GM23248 (cell line): ENCODE measurements around the gene VWA8. TPM values are rescaled to one million over a fixed set of nuclear protein-coding genes. Genes with fewer than 3 reads are reported as not detected.
A peak's percentile ranks its signal among the peaks of the same experiment; 100 is the strongest.

Source experiments
- DNase-seq: peaks from one replicate; pipeline ENCODE4 v3.0.0-alpha.2; 2015
- H2AFZ ChIP-seq: fragments of 200-600 bp; sonication (generic); 2 replicates; pipeline ENCODE4 v1.6.1; 2016; ENCODE audit warnings: antibody characterized with exemption
- H3F3A ChIP-seq: fragments of 200-600 bp; sonication (generic); 2 replicates; pipeline ENCODE4 v1.6.1; 2016; ENCODE audit warnings: mild to moderate bottlenecking, antibody characterized with exemption, mixed run types; ENCODE audit not compliant: insufficient read depth
- H3K27ac ChIP-seq: fragments of 200-600 bp; sonication (generic); 2 replicates; pipeline ENCODE4 v1.5.1; 2016; ENCODE audit warnings: mild to moderate bottlenecking
- H3K27me3 ChIP-seq: fragments of 200-600 bp; sonication (generic); replicated peaks from 2 replicates; pipeline ENCODE4 v1.6.1; 2016; ENCODE audit warnings: mild to moderate bottlenecking; ENCODE audit not compliant: insufficient read depth
- H3K36me3 ChIP-seq: fragments of 200-600 bp; sonication (generic); 2 replicates; pipeline ENCODE4 v1.6.1; 2016; ENCODE audit warnings: low read depth, mild to moderate bottlenecking
- H3K4me1 ChIP-seq: fragments of 200-600 bp; sonication (generic); 2 replicates; pipeline ENCODE4 v1.6.1; 2016; ENCODE audit warnings: mild to moderate bottlenecking; ENCODE audit not compliant: insufficient read depth
- H3K4me2 ChIP-seq: fragments of 200-600 bp; sonication (generic); one replicate; pipeline ENCODE4 v1.6.1; 2016; ENCODE audit warnings: mild to moderate bottlenecking; ENCODE audit not compliant: unreplicated experiment
- H3K4me3 ChIP-seq: fragments of 200-600 bp; sonication (generic); 2 replicates; pipeline ENCODE4 v1.5.1; 2016; ENCODE audit warnings: mild to moderate bottlenecking
- H3K79me2 ChIP-seq: fragments of 200-600 bp; sonication (generic); 2 replicates; pipeline ENCODE4 v1.6.1; 2016; ENCODE audit warnings: mild to moderate bottlenecking; ENCODE audit not compliant: insufficient read depth
- H3K9ac ChIP-seq: fragments of 200-600 bp; sonication (generic); 2 replicates; pipeline ENCODE4 v1.6.1; 2016; ENCODE audit warnings: mild to moderate bottlenecking
- H3K9me2 ChIP-seq: fragments of 200-600 bp; sonication (generic); 2 replicates; pipeline ENCODE4 v1.6.1; 2016; ENCODE audit warnings: mixed run types, mild to moderate bottlenecking, moderate library complexity; ENCODE audit not compliant: insufficient read depth
- H3K9me3 ChIP-seq: fragments of 200-600 bp; sonication (generic); one replicate; pipeline ENCODE4 v1.6.1; 2017; ENCODE audit warnings: low read depth
- H4K20me1 ChIP-seq: fragments of 200-600 bp; sonication (generic); 2 replicates; pipeline ENCODE4 v1.6.0; 2016; ENCODE audit not compliant: insufficient read depth
- EZH2 ChIP-seq: fragments of 200-600 bp; sonication (generic); IDR thresholded peaks from 2 replicates; pipeline ENCODE4 v1.6.1; 2018; ENCODE audit warnings: antibody characterized with exemption, mild to moderate bottlenecking; ENCODE audit not compliant: insufficient read depth, poor library complexity, severe bottlenecking
- EZH2phosphoT487 ChIP-seq: fragments of 200-600 bp; sonication (generic); IDR thresholded peaks from 2 replicates; pipeline ENCODE4 v1.6.1; 2018; ENCODE audit warnings: antibody characterized with exemption, moderate library complexity, mild to moderate bottlenecking, low read depth; ENCODE audit not compliant: insufficient read depth
- WGBS, 2 experiments: methylation state at CpG; one replicate each; pipeline ENCODE4 v1.1.6; 2015 to 2017; ENCODE audit warnings: low lambda C conversion rate in 2 of 2, low coverage in 1 of 2; ENCODE audit errors: missing lambda C conversion rate in 2 of 2; 5-methylcytosine and 5-hydroxymethylcytosine counted together
- in situ Hi-C: fragments of 300-500 bp; cut with MboI; formaldehyde crosslinking; loops from 2 replicates; pipeline ENCODE4 v1.15.0; 2020
- polyA plus RNA-seq: library from polyadenylated mRNA; unstranded; fragments of >200 nt; fragmentation: Nextera tagmentation; extraction: Ambion mirVana; gene quantifications from 2 replicates; pipeline ENCODE4 v1.2.1, GENCODE V29; 2016
- total RNA-seq: library from RNA; depleted of rRNA; stranded (reverse); fragments of >200 nt; shearing (Covaris generic); gene quantifications from 2 replicates; pipeline ENCODE4 v1.2.3, GENCODE V29; 2014

VWA8 gene
- total and polyA plus RNA-seq, 2 experiments from 2014 or later = 3.9 to 10.1 TPM

GRCh38 chr13:41634407-41634806 is 326.5 kb downstream of the VWA8 start:
- Histone ChIP-seq H3K27me3 (no peaks in the 10 kb centered on the region), H4K20me1 (no peaks in the 10 kb centered on the region), H3K9me3 (no peaks in the 10 kb centered on the region), H3K4me3 (no peak overlapping the region), H3K4me1 (peaks cover 10% of the 10 kb centered on the region), H3K27ac (no peak overlapping the region), H3K9ac (no peak overlapping the region), H3K79me2 (no peaks in the 10 kb centered on the region), H3F3A (peaks cover 9% of the 10 kb centered on the region), H2AFZ (no peak overlapping the region), H3K9me2 (no peaks in the 10 kb centered on the region), H3K36me3 (no peaks in the 10 kb centered on the region), H3K4me2 (no peak overlapping the region)
- WGBS, 2 experiments = 67 to 73% methylated on average over 3 of the region's 3 CpGs
- in situ Hi-C loops = no loop called here
- no peak for DNase-seq
- TF ChIP-seq EZH2 (no peak), EZH2phosphoT487 (no peak)

GRCh38 chr13:41633776-41634175 is 327.1 kb downstream of the VWA8 start:
- H3K9me3 ChIP-seq = no peaks in the 10 kb centered on the region
- no peak overlapping the region for H2AFZ ChIP-seq
- H3K27ac ChIP-seq = no peak overlapping the region
- H3F3A ChIP-seq = peaks cover 9% of the 10 kb centered on the region
- H4K20me1 ChIP-seq = no peaks in the 10 kb centered on the region
- no peaks in the 10 kb centered on the region for H3K27me3 ChIP-seq
- in situ Hi-C loops = no loop called here
- DNase-seq = no peak
- no peaks in the 10 kb centered on the region for H3K36me3 ChIP-seq
- no peak overlapping the region for H3K9ac ChIP-seq
- no peak for TF ChIP-seq EZH2
- no peak for TF ChIP-seq EZH2phosphoT487
- H3K4me2 ChIP-seq = no peak overlapping the region
- H3K4me3 ChIP-seq = no peak overlapping the region
- 93 to 94% methylated on average over 4 of the region's 4 CpGs for whole genome bisulfite sequencing, 2 experiments
- H3K4me1 ChIP-seq = peaks cover 10% of the 10 kb centered on the region
- H3K9me2 ChIP-seq = no peaks in the 10 kb centered on the region
- H3K79me2 ChIP-seq = no peaks in the 10 kb centered on the region

- Histone ChIP-seq H3K4me2 (no peak overlapping the region), H3F3A (peaks cover 9% of the 10 kb centered on the region), H3K27me3 (no peaks in the 10 kb centered on the region), H3K36me3 (no peaks in the 10 kb centered on the region), H4K20me1 (no peaks in the 10 kb centered on the region), H3K4me3 (no peak overlapping the region), H3K4me1 (peaks cover 10% of the 10 kb centered on the region), H3K9me3 (no peaks in the 10 kb centered on the region), H3K79me2 (no peaks in the 10 kb centered on the region), H3K9ac (no peak overlapping the region), H3K9me2 (no peaks in the 10 kb centered on the region), H2AFZ (no peak overlapping the region), H3K27ac (0 out of 2 replicates have a peak overlapping the region, but pooled peaks have one; percentile 16)
- 77 to 81% methylated on average over 5 of the region's 5 CpGs for WGBS, 2 experiments
- no peak for TF ChIP-seq EZH2
- no peak for TF ChIP-seq EZH2phosphoT487
- in situ Hi-C loops = no loop called here
- DNase-seq = peak; percentile 23
Measured at GRCh38 chr13:41631296-41631965, 329.5 kb downstream of the VWA8 start.

GRCh38 chr13:41627425-41627824 is 333.5 kb downstream of the VWA8 start:
- DNase-seq = no peak
- H3K4me2 ChIP-seq = no peak overlapping the region
- H3F3A ChIP-seq = peaks cover 20% of the 10 kb centered on the region
- H3K4me3 ChIP-seq = no peak overlapping the region
- H3K36me3 ChIP-seq = no peaks in the 10 kb centered on the region
- no peak overlapping the region for H3K27ac ChIP-seq
- in situ Hi-C loops = no loop called here
- no peaks in the 10 kb centered on the region for H4K20me1 ChIP-seq
- no peak for TF ChIP-seq EZH2phosphoT487
- no peak for TF ChIP-seq EZH2
- no peak overlapping the region for H2AFZ ChIP-seq
- H3K27me3 ChIP-seq = no peaks in the 10 kb centered on the region
- H3K9ac ChIP-seq = no peak overlapping the region
- no peaks in the 10 kb centered on the region for H3K9me2 ChIP-seq
- H3K4me1 ChIP-seq = peaks cover 19% of the 10 kb centered on the region
- no peaks in the 10 kb centered on the region for H3K9me3 ChIP-seq
- WGBS, 2 experiments = 90 to 97% methylated on average over 5 of the region's 5 CpGs
- H3K79me2 ChIP-seq = no peaks in the 10 kb centered on the region
